Esophagus muscularis mucosa (tissue), 3 donors: ENCODE measurements around the gene ODF2.

Experiments used
- CTCF ChIP-seq, 3 experiments: fragments of 200-600 bp in 2 of 3; fragments of 450-650 bp in 1 of 3; sonication (generic) in 2 of 3; IDR thresholded peaks; one replicate each; pipeline ENCODE4 v1.5.1; 2017 to 2019; ENCODE audit warnings: antibody characterized with exemption in 3 of 3, mild to moderate bottlenecking in 2 of 3, moderate library complexity in 1 of 3
- POLR2A ChIP-seq: fragments of 450-650 bp; IDR thresholded peaks from one replicate; pipeline ENCODE4 v1.6.1; 2017; ENCODE audit warnings: antibody characterized with exemption, moderate library complexity, mild to moderate bottlenecking, low read depth
- POLR2AphosphoS5 ChIP-seq, 2 donors: sonication (generic); formaldehyde crosslinking; IDR thresholded peaks; one replicate each; pipeline ENCODE4 v1.6.1; 2017; ENCODE audit warnings: antibody characterized with exemption in 2 of 2

- TF ChIP-seq POLR2AphosphoS5 (IDR thresholded peaks at IDR 0.05), result no peak
- no peak for TF ChIP-seq CTCF (IDR thresholded peaks at IDR 0.05)
- no peak for TF ChIP-seq POLR2A
These were observed 42.2 kb downstream of the ODF2 start for GRCh38 chr9:128497824-128498610.
